ENCODE data around the gene ALS2. TPM values are rescaled to one million over a fixed set of nuclear protein-coding genes. Genes with fewer than 3 reads are reported as not detected.

The ALS2 gene
- total RNA-seq, 1 experiment from 2014 or later: 23.8 TPM

DNA sequence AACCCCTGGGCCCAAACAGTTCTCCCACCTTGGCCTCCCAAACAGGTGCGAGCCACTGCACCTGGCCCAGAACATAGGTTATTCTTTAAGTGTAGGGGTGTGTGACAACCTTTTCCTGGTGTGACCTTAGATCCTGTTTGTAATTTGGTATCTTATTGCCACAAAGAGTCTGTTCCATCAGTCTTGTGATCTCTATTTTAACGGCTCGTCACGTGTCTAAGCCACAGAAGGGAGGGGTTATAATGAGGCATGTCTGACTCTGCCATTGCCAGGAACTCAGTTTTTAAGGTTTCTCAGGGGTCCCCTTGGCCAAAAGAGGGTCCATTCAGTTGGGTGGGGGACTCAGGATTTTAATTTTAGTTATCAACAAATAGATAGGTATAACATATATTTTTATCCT is 4.4 kb upstream of the ALS2 start:
- Histone ChIP-seq H3K27me3 (ENCODE audit: low read length) (no peaks in the 10 kb centered on the region), H3K4me1 (ENCODE audit: insufficient read depth, low read length) (peaks cover 5% of the 10 kb centered on the region; the same call in 1 of the 2 replicates), H3K4me3 (ENCODE audit: low read length) (no peak overlapping the region), H3K36me3 (ENCODE audit: low read depth, low read length) (no peaks in the 10 kb centered on the region), H3K9me3 (ENCODE audit: low read length) (no peaks in the 10 kb centered on the region), H4K20me1 (ENCODE audit: low read length) (no peaks in the 10 kb centered on the region), H3K9ac (ENCODE audit: low read length) (no peak overlapping the region), H3K4me2 (ENCODE audit: low read length) (no peak overlapping the region), H3K79me2 (ENCODE audit: low read length) (peaks cover 5% of the 10 kb centered on the region), H3K27ac (ENCODE audit: low read length) (no peak overlapping the region), H3F3A (ENCODE audit: low read length, unreplicated experiment) (no peaks in the 10 kb centered on the region), H3K9me2 (replicated peaks; ENCODE audit: low read length) (no peaks in the 10 kb centered on the region), H2AFZ (ENCODE audit: low read length) (no peak overlapping the region)
- BruUV-seq (replicated peaks): no TSS peak
- POLR2A ChIA-PET (ENCODE audit: unreplicated experiment): no interaction called here
- intact Hi-C loops (cut with micrococcal nuclease): no loop called here
- TF ChIP-seq EZH2 (IDR thresholded peaks at IDR 0.05; ENCODE audit: low read length, unreplicated experiment) (no peak), EZH2phosphoT487 (IDR thresholded peaks at IDR 0.05; ENCODE audit: borderline replicate concordance, low read length) (no peak)
- TF ChIP-seq, protein P1, sequence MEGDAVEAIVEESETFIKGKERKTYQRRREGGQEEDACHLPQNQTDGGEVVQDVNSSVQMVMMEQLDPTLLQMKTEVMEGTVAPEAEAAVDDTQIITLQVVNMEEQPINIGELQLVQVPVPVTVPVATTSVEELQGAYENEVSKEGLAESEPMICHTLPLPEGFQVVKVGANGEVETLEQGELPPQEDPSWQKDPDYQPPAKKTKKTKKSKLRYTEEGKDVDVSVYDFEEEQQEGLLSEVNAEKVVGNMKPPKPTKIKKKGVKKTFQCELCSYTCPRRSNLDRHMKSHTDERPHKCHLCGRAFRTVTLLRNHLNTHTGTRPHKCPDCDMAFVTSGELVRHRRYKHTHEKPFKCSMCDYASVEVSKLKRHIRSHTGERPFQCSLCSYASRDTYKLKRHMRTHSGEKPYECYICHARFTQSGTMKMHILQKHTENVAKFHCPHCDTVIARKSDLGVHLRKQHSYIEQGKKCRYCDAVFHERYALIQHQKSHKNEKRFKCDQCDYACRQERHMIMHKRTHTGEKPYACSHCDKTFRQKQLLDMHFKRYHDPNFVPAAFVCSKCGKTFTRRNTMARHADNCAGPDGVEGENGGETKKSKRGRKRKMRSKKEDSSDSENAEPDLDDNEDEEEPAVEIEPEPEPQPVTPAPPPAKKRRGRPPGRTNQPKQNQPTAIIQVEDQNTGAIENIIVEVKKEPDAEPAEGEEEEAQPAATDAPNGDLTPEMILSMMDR (conservative IDR thresholded peaks at IDR 0.05; ENCODE audit: low read depth, low read length): no peak
- DNase-seq: no peak
- CTCF ChIA-PET: no interaction called here
- no peak for ATAC-seq

DNA sequence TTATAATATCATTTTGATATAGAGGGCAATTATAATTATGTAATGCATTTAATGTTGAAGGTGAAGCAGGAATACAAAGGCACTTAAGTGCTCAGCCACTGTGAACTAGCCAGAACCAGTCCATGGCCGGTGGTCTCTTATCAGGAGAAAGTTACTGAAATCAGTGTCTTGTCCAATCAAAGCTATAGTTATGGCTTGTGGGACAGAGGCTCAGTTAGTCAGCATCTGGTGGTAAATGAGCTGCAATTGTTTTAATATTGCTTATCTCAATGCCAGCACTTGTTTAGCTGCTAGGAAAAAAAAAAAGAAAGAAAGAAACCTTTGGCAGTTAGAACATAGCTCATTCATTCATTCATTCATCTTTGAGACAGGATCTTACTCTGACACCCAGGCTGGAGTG is 3.8 kb upstream of the ALS2 start:
- H3K9me2 ChIP-seq (replicated peaks; ENCODE audit: low read length): no peaks in the 10 kb centered on the region
- intact Hi-C loops (cut with micrococcal nuclease): no loop called here
- H3K36me3 ChIP-seq (ENCODE audit: low read depth, low read length): no peaks in the 10 kb centered on the region
- peaks cover 11% of the 10 kb centered on the region for H3K79me2 ChIP-seq (ENCODE audit: low read length)
- H3K4me1 ChIP-seq (ENCODE audit: insufficient read depth, low read length): peaks cover 8% of the 10 kb centered on the region; the same call in 1 of the 2 replicates
- DNase-seq (no peak), ATAC-seq (no peak)
- H3F3A ChIP-seq (ENCODE audit: low read length, unreplicated experiment): no peaks in the 10 kb centered on the region
- H3K4me3 ChIP-seq (ENCODE audit: low read length): no peak overlapping the region
- no peak overlapping the region for H3K4me2 ChIP-seq (ENCODE audit: low read length)
- ChIA-PET CTCF (no interaction called here), POLR2A (ENCODE audit: unreplicated experiment) (no interaction called here)
- BruUV-seq (replicated peaks): no TSS peak
- no peak overlapping the region for H2AFZ ChIP-seq (ENCODE audit: low read length)
- no peaks in the 10 kb centered on the region for H3K9me3 ChIP-seq (ENCODE audit: low read length)
- no peak for TF ChIP-seq EZH2phosphoT487 (IDR thresholded peaks at IDR 0.05; ENCODE audit: borderline replicate concordance, low read length)
- TF ChIP-seq, protein P1 (conservative IDR thresholded peaks at IDR 0.05; ENCODE audit: low read depth, low read length): no peak
- TF ChIP-seq EZH2 (IDR thresholded peaks at IDR 0.05; ENCODE audit: low read length, unreplicated experiment): no peak
- H3K27me3 ChIP-seq (ENCODE audit: low read length): no peaks in the 10 kb centered on the region
- H4K20me1 ChIP-seq (ENCODE audit: low read length): peaks cover under 1% of the 10 kb centered on the region; the same call in 1 of the 2 replicates
- H3K9ac ChIP-seq (ENCODE audit: low read length): no peak overlapping the region
- no peak overlapping the region for H3K27ac ChIP-seq (ENCODE audit: low read length)

DNA sequence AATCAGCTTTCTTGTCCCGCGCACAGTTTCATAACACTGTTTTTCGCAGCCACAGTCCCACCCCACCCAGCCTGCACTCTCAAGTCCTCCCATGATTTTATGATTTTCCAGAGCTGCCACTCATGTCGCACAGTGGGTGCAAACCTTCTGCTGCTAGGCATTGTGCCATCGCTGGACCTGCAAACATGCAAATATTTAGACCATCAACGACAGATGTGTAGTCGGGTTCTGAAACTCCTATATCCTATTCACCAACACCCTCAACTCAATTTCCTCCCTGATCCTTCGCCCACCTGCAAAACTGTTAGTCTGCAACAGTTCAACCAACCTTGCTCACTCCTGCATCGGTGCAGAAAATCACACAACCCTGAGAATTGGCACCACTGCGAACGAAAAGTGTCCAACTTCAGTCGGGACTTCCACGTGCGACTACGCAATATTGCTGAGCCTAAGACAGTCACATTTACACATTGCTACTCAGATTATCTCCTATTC is 871 bp upstream of the ALS2 start:
- TF ChIP-seq, protein P1 (conservative IDR thresholded peaks at IDR 0.05; ENCODE audit: low read depth, low read length): no peak
- TF ChIP-seq EZH2phosphoT487 (IDR thresholded peaks at IDR 0.05; ENCODE audit: borderline replicate concordance, low read length) (no peak), EZH2 (IDR thresholded peaks at IDR 0.05; ENCODE audit: low read length, unreplicated experiment) (no peak)
- H4K20me1 ChIP-seq (ENCODE audit: low read length): peaks cover 21% of the 10 kb centered on the region; the same call in 1 of the 2 replicates
- intact Hi-C loops (cut with micrococcal nuclease): loop anchor here (1.0 kb wide), 1 partner anchor 17 kb away; no protein-coding TSS in a partner anchor
- H3K9me2 ChIP-seq (replicated peaks; ENCODE audit: low read length): no peaks in the 10 kb centered on the region
- no peaks in the 10 kb centered on the region for H3K9me3 ChIP-seq (ENCODE audit: low read length)
- ATAC-seq: peak; percentile 7
- no peaks in the 10 kb centered on the region for H3K36me3 ChIP-seq (ENCODE audit: low read depth, low read length)
- ChIA-PET CTCF (interaction anchor here (1.4 kb wide), 1 partner anchor 13 kb away, joined by 4 read pairs; no protein-coding TSS in a partner anchor), POLR2A (ENCODE audit: unreplicated experiment) (interaction anchor here (0.7 kb wide), 1 partner anchor 15 kb away, joined by 3 read pairs; no protein-coding TSS in a partner anchor)
- peak overlapping the region; percentile 98 for H2AFZ ChIP-seq (ENCODE audit: low read length)
- H3F3A ChIP-seq (ENCODE audit: low read length, unreplicated experiment): no peaks in the 10 kb centered on the region
- peak overlapping the region; percentile 97 for H3K4me3 ChIP-seq (ENCODE audit: low read length)
- DNase-seq: no peak
- peaks cover 37% of the 10 kb centered on the region for H3K4me1 ChIP-seq (ENCODE audit: insufficient read depth, low read length)
- H3K9ac ChIP-seq (ENCODE audit: low read length): peak overlapping the region; percentile 84
- H3K27me3 ChIP-seq (ENCODE audit: low read length): no peaks in the 10 kb centered on the region
- peak overlapping the region; percentile 90 for H3K4me2 ChIP-seq (ENCODE audit: low read length)
- H3K27ac ChIP-seq (ENCODE audit: low read length): peak overlapping the region; percentile 59; the same call in 1 of the 2 replicates
- H3K79me2 ChIP-seq (ENCODE audit: low read length): peaks cover 40% of the 10 kb centered on the region
- no TSS peak for BruUV-seq (replicated peaks)

All from PC-3 (cell line).